Panc1 (cell line): Measurements from ENCODE around the gene FLVCR1. TPM values are rescaled to one million over a fixed set of nuclear protein-coding genes. Genes with fewer than 3 reads are reported as not detected.

Source experiments
- ATAC-seq: fragments of 200-7000 bp; cut with Tn5 transposase; 2 replicates; pipeline ENCODE4 v1.9.1; 2020; ENCODE audit warnings: mild to moderate bottlenecking, moderate library complexity
- BruUV-seq: library from RNA; stranded (reverse); fragments of 400-500 nt; replicated peaks from 2 replicates; lab custom pipeline; 2021; lab: Mats Ljungman, UMichigan
- CTCF ChIA-PET: fragments of 300-600 bp; sonication (Branson Sonifier 250); formaldehyde crosslinking; loops from one replicate; lab custom pipeline; 2022; ENCODE audit warnings: antibody characterized with exemption; lab: Charles Lee
- POLR2A ChIA-PET: fragments of 300-600 bp; sonication (Branson Sonifier 250); formaldehyde crosslinking; loops from one replicate; lab custom pipeline; 2022; ENCODE audit warnings: antibody characterized with exemption; lab: Charles Lee
- DNase-seq: peaks from one replicate; pipeline ENCODE4 v3.0.0-alpha.2; 2010; ENCODE audit warnings: low read depth, low spot score
- H3K27ac ChIP-seq: 2 replicates; pipeline ENCODE4 v1.5.1; 2011; ENCODE audit warnings: mild to moderate bottlenecking, low read length, inconsistent platforms
- H3K27me3 ChIP-seq: fragments of 200-500 bp; sonication (Bioruptor generic); 2 replicates; pipeline ENCODE4 v1.6.0; 2014; ENCODE audit warnings: low read length, inconsistent platforms; ENCODE audit not compliant: control insufficient read depth, insufficient read depth
- H3K36me3 ChIP-seq: fragments of 200-500 bp; sonication (Bioruptor generic); 2 replicates; pipeline ENCODE4 v1.5.1; 2014; ENCODE audit warnings: inconsistent platforms, mild to moderate bottlenecking, low read length, moderate library complexity; ENCODE audit not compliant: control insufficient read depth, insufficient read depth
- H3K4me1 ChIP-seq: 2 replicates; pipeline ENCODE4 v1.5.1; 2011; ENCODE audit warnings: inconsistent platforms, mild to moderate bottlenecking, low read length, moderate library complexity; ENCODE audit not compliant: control insufficient read depth, insufficient read depth
- H3K4me3 ChIP-seq, 2 experiments: 2 replicates each; pipeline ENCODE4 v1.5.1; 2011 to 2012; ENCODE audit warnings: low read depth in 2 of 2, low read length in 2 of 2, mild to moderate bottlenecking in 2 of 2, inconsistent platforms in 1 of 2, moderate library complexity in 1 of 2
- H3K9me3 ChIP-seq: fragments of 200-500 bp; sonication (Bioruptor generic); 2 replicates; pipeline ENCODE4 v1.5.1; 2014; ENCODE audit warnings: low read depth, mild to moderate bottlenecking, inconsistent platforms, low read length, moderate library complexity; ENCODE audit not compliant: control insufficient read depth, insufficient read depth
- POLR2AphosphoS5 ChIP-seq: IDR thresholded peaks from 2 replicates; pipeline ENCODE4 v1.6.1; 2012; ENCODE audit warnings: mild to moderate bottlenecking, low read depth, low read length, moderate library complexity
- SIN3A ChIP-seq: IDR thresholded peaks from 2 replicates; pipeline ENCODE4 v1.6.1; 2012; ENCODE audit warnings: low read depth, mild to moderate bottlenecking, low read length, moderate library complexity, borderline replicate concordance; ENCODE audit not compliant: insufficient read depth
- TCF7L2 ChIP-seq: IDR thresholded peaks from 2 replicates; pipeline ENCODE4 v1.6.1; 2011; ENCODE audit warnings: mild to moderate bottlenecking, low read depth, low read length, inconsistent platforms
- in situ Hi-C: cut with HindIII; loops from 2 replicates; pipeline ENCODE4 v1.10.0; 2016; ENCODE audit warnings: low sequenced_read_pairs, low pct_unique_long_range_greater_than_20kb
- intact Hi-C: fragments of 100-400 bp; cut with micrococcal nuclease; formaldehyde crosslinking; loops from one replicate; pipeline ENCODE4 v1.10.0; 2022; ENCODE audit not compliant: unreplicated experiment
- total RNA-seq: library from RNA; stranded (reverse); gene quantifications from one replicate; pipeline ENCODE4 v1.2.1, GENCODE V29; 2021; ENCODE audit not compliant: unreplicated experiment
- TF ChIP-seq, protein P1 (sequence below): fragments of 450-650 bp; IDR thresholded peaks from 2 replicates; pipeline ENCODE4 v1.5.1; 2017; ENCODE audit warnings: mild to moderate bottlenecking
- TF ChIP-seq, protein P2 (sequence below), 2 experiments: IDR thresholded peaks; 2 replicates each; pipeline ENCODE4 v1.6.1; 2011 to 2012; ENCODE audit warnings: low read depth in 2 of 2, control low read depth in 1 of 2, low read length in 1 of 2, mild to moderate bottlenecking in 1 of 2, moderate library complexity in 1 of 2; ENCODE audit not compliant: insufficient read depth in 1 of 2

The FLVCR1 gene
- total RNA-seq, 1 experiment from 2014 or later, result 21.4 TPM

GRCh38 chr1:212827171-212827776, 30.8 kb upstream of the FLVCR1 start:
- no TSS peak for BruUV-seq
- no peaks in the 10 kb centered on the region for H3K27me3 ChIP-seq
- H3K9me3 ChIP-seq, result peaks cover 12% of the 10 kb centered on the region
- no peak overlapping the region for H3K27ac ChIP-seq
- H3K4me3 ChIP-seq, result no peak overlapping the region
- H3K36me3 ChIP-seq, result no peaks in the 10 kb centered on the region
- ChIA-PET POLR2A (interaction anchor here (0.6 kb wide), 1 partner anchor 36 kb away, joined by 3 read pairs; no protein-coding TSS in a partner anchor), CTCF (no interaction called here)
- no peak for ATAC-seq
- no peaks in the 10 kb centered on the region for H3K4me1 ChIP-seq
- intact Hi-C loops (no loop called here), in situ Hi-C loops (no loop called here)
- no peak for DNase-seq
- TF ChIP-seq SIN3A (no peak), TCF7L2 (no peak), POLR2AphosphoS5 (no peak)
- TF ChIP-seq, protein P1, sequence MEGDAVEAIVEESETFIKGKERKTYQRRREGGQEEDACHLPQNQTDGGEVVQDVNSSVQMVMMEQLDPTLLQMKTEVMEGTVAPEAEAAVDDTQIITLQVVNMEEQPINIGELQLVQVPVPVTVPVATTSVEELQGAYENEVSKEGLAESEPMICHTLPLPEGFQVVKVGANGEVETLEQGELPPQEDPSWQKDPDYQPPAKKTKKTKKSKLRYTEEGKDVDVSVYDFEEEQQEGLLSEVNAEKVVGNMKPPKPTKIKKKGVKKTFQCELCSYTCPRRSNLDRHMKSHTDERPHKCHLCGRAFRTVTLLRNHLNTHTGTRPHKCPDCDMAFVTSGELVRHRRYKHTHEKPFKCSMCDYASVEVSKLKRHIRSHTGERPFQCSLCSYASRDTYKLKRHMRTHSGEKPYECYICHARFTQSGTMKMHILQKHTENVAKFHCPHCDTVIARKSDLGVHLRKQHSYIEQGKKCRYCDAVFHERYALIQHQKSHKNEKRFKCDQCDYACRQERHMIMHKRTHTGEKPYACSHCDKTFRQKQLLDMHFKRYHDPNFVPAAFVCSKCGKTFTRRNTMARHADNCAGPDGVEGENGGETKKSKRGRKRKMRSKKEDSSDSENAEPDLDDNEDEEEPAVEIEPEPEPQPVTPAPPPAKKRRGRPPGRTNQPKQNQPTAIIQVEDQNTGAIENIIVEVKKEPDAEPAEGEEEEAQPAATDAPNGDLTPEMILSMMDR, result no peak
- TF ChIP-seq, protein P2, sequence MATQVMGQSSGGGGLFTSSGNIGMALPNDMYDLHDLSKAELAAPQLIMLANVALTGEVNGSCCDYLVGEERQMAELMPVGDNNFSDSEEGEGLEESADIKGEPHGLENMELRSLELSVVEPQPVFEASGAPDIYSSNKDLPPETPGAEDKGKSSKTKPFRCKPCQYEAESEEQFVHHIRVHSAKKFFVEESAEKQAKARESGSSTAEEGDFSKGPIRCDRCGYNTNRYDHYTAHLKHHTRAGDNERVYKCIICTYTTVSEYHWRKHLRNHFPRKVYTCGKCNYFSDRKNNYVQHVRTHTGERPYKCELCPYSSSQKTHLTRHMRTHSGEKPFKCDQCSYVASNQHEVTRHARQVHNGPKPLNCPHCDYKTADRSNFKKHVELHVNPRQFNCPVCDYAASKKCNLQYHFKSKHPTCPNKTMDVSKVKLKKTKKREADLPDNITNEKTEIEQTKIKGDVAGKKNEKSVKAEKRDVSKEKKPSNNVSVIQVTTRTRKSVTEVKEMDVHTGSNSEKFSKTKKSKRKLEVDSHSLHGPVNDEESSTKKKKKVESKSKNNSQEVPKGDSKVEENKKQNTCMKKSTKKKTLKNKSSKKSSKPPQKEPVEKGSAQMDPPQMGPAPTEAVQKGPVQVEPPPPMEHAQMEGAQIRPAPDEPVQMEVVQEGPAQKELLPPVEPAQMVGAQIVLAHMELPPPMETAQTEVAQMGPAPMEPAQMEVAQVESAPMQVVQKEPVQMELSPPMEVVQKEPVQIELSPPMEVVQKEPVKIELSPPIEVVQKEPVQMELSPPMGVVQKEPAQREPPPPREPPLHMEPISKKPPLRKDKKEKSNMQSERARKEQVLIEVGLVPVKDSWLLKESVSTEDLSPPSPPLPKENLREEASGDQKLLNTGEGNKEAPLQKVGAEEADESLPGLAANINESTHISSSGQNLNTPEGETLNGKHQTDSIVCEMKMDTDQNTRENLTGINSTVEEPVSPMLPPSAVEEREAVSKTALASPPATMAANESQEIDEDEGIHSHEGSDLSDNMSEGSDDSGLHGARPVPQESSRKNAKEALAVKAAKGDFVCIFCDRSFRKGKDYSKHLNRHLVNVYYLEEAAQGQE (IDR thresholded peaks at IDR 0.05; ENCODE audit: insufficient read depth in 1 of 2, low read depth in 2 of 2, low read length in 1 of 2), result no peak

- no peaks in the 10 kb centered on the region for H3K36me3 ChIP-seq
- no peak overlapping the region for H3K4me3 ChIP-seq
- POLR2A ChIA-PET, result interaction anchor here (0.6 kb wide), 1 partner anchor 36 kb away, joined by 3 read pairs; no protein-coding TSS in a partner anchor
- no peak for DNase-seq
- no peak; the same call in 1 of the 2 replicates for ATAC-seq
- H3K27ac ChIP-seq, result no peak overlapping the region
- no TSS peak for BruUV-seq
- TF ChIP-seq SIN3A (no peak), POLR2AphosphoS5 (no peak), TCF7L2 (no peak)
- TF ChIP-seq, protein P2 (IDR thresholded peaks at IDR 0.05; ENCODE audit: insufficient read depth in 1 of 2, low read depth in 2 of 2, low read length in 1 of 2), result no peak
- TF ChIP-seq, protein P1, result no peak
- H3K27me3 ChIP-seq, result no peaks in the 10 kb centered on the region
- H3K9me3 ChIP-seq, result peaks cover 12% of the 10 kb centered on the region
- H3K4me1 ChIP-seq, result no peaks in the 10 kb centered on the region
- CTCF ChIA-PET, result no interaction called here
- in situ Hi-C loops, result no loop called here
- intact Hi-C loops, result no loop called here
Observed at GRCh38 chr1:212827831-212828278, 30.2 kb upstream of the FLVCR1 start.
